Astrocyte (in vitro differentiated cells and primary cell): ENCODE results near the gene PGLYRP4. TPM values are rescaled to one million over a fixed set of nuclear protein-coding genes. Genes with fewer than 3 reads are reported as not detected.

Experiments
- DNase-seq: peaks from one replicate; pipeline ENCODE4 v3.0.0-alpha.2; 2010; ENCODE audit warnings: low read depth
- FAIRE-seq: peaks from 2 replicates; lab custom pipeline; 2011; peaks lifted over from hg19 to GRCh38; lab: Jason Lieb, UNC
- H2AFZ ChIP-seq: 2 replicates; pipeline ENCODE4 v1.6.0; 2012; ENCODE audit warnings: low read depth, low read length, inconsistent platforms
- H3K27ac ChIP-seq: 2 replicates; pipeline ENCODE4 v1.5.1; 2011; ENCODE audit warnings: low read depth, low read length, inconsistent platforms
- H3K27me3 ChIP-seq: 2 replicates; pipeline ENCODE4 v1.6.0; 2011; ENCODE audit warnings: low read length, inconsistent platforms; ENCODE audit not compliant: insufficient read depth
- H3K36me3 ChIP-seq: 2 replicates; pipeline ENCODE4 v1.5.1; 2011; ENCODE audit warnings: low read length, inconsistent platforms; ENCODE audit not compliant: insufficient read depth
- H3K4me1 ChIP-seq: 2 replicates; pipeline ENCODE4 v1.5.1; 2011; ENCODE audit warnings: low read length, inconsistent platforms; ENCODE audit not compliant: insufficient read depth
- H3K4me2 ChIP-seq: 2 replicates; pipeline ENCODE4 v1.6.0; 2012; ENCODE audit warnings: low read length, inconsistent platforms
- H3K4me3 ChIP-seq: 2 replicates; pipeline ENCODE4 v1.5.1; 2011; ENCODE audit warnings: low read depth, mild to moderate bottlenecking, low read length, inconsistent platforms; ENCODE audit not compliant: insufficient read depth
- H3K79me2 ChIP-seq: 2 replicates; pipeline ENCODE4 v1.6.0; 2012; ENCODE audit warnings: mild to moderate bottlenecking, low read length, inconsistent platforms; ENCODE audit not compliant: insufficient read depth
- H3K9ac ChIP-seq: 2 replicates; pipeline ENCODE4 v1.6.0; 2012; ENCODE audit warnings: mild to moderate bottlenecking, low read length, inconsistent platforms
- H3K9me3 ChIP-seq: 2 replicates; pipeline ENCODE4 v1.5.1; 2012; ENCODE audit warnings: low read depth, mild to moderate bottlenecking, low read length, inconsistent platforms; ENCODE audit not compliant: insufficient read depth
- H4K20me1 ChIP-seq: 2 replicates; pipeline ENCODE4 v1.6.0; 2012; ENCODE audit warnings: low read length, inconsistent platforms; ENCODE audit not compliant: insufficient read depth
- H3K27ac Mint-ChIP-seq: one replicate; pipeline ENCODE4 v1.8.0; 2021; ENCODE audit warnings: mild to moderate bottlenecking, mixed read lengths; ENCODE audit not compliant: unreplicated experiment
- H3K27me3 Mint-ChIP-seq: one replicate; pipeline ENCODE4 v1.8.0; 2021; ENCODE audit warnings: low read depth, mixed read lengths; ENCODE audit not compliant: unreplicated experiment
- H3K36me3 Mint-ChIP-seq: one replicate; pipeline ENCODE4 v1.8.0; 2021; ENCODE audit warnings: low read depth, mixed read lengths; ENCODE audit not compliant: unreplicated experiment
- H3K4me1 Mint-ChIP-seq: one replicate; pipeline ENCODE4 v1.8.0; 2021; ENCODE audit warnings: low read depth, mixed read lengths; ENCODE audit not compliant: unreplicated experiment
- H3K4me3 Mint-ChIP-seq: one replicate; pipeline ENCODE4 v1.8.0; 2021; ENCODE audit warnings: mild to moderate bottlenecking, moderate library complexity, mixed read lengths; ENCODE audit not compliant: unreplicated experiment
- H3K9me3 Mint-ChIP-seq: one replicate; pipeline ENCODE4 v1.8.0; 2021; ENCODE audit warnings: mild to moderate bottlenecking, mixed read lengths; ENCODE audit not compliant: unreplicated experiment
- CTCF ChIP-seq: IDR thresholded peaks from 2 replicates; pipeline ENCODE4 v1.5.1; 2011; ENCODE audit warnings: low read depth, mild to moderate bottlenecking, inconsistent platforms, low read length, moderate library complexity; ENCODE audit not compliant: insufficient read depth
- EZH2 ChIP-seq: IDR thresholded peaks from 2 replicates; pipeline ENCODE4 v1.6.1; 2012; ENCODE audit warnings: mild to moderate bottlenecking, low read length, inconsistent platforms; ENCODE audit not compliant: insufficient read depth
- total RNA-seq: library from RNA; stranded (reverse); gene quantifications from 2 replicates; pipeline ENCODE4 v1.2.1, GENCODE V29; 2021

The PGLYRP4 gene
- total RNA-seq, 1 donor from 2014 or later = not detected

DNA sequence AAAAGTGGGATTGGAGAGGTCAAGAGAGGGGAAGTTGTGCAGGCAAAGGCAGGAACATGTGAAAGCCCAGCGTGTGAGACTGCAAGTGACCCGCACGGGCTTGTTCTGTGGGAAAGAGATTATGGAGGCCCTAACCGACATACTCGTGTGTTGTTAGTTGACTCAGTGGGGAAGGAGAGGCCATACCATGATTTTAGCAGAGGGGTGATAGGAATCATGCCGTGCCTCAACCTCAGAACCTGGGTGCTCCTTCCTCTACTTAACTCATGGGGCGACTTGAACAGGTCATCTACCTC is 55.2 kb downstream of the PGLYRP4 start:
- H3K27ac Mint-ChIP-seq = no peak overlapping the region
- H3K27me3 Mint-ChIP-seq = peaks cover 15% of the 10 kb centered on the region

GRCh38 chr1:153292740-153293479 is 55.7 kb downstream of the PGLYRP4 start:
- TF ChIP-seq EZH2 (no peak), CTCF (no peak)
- Mint-ChIP-seq H3K9me3 (no peaks in the 10 kb centered on the region), H3K4me3 (no peak overlapping the region), H3K27ac (no peak overlapping the region), H3K4me1 (no peaks in the 10 kb centered on the region), H3K27me3 (peaks cover 15% of the 10 kb centered on the region), H3K36me3 (no peaks in the 10 kb centered on the region)
- FAIRE-seq = no peak
- Histone ChIP-seq H3K79me2 (no peaks in the 10 kb centered on the region), H3K27ac (no peak overlapping the region), H3K4me2 (no peak overlapping the region), H4K20me1 (no peaks in the 10 kb centered on the region), H2AFZ (no peak overlapping the region), H3K9ac (no peak overlapping the region), H3K4me3 (no peak overlapping the region), H3K36me3 (no peaks in the 10 kb centered on the region), H3K9me3 (no peaks in the 10 kb centered on the region), H3K4me1 (no peaks in the 10 kb centered on the region), H3K27me3 (no peaks in the 10 kb centered on the region)
- DNase-seq = no peak

More for the DNA sequence above, 55.2 kb downstream of the PGLYRP4 start:
- no peaks in the 10 kb centered on the region for H3K9me3 Mint-ChIP-seq
- H2AFZ ChIP-seq = no peak overlapping the region
- no peak overlapping the region for H3K4me2 ChIP-seq
- no peak for FAIRE-seq
- no peaks in the 10 kb centered on the region for H3K36me3 Mint-ChIP-seq
- H4K20me1 ChIP-seq = no peaks in the 10 kb centered on the region
- H3K27ac ChIP-seq = no peak overlapping the region
- DNase-seq = no peak
- no peaks in the 10 kb centered on the region for H3K9me3 ChIP-seq
- no peak overlapping the region for H3K9ac ChIP-seq
- H3K4me1 ChIP-seq = no peaks in the 10 kb centered on the region
- H3K27me3 ChIP-seq = no peaks in the 10 kb centered on the region
- H3K79me2 ChIP-seq = no peaks in the 10 kb centered on the region
- no peak overlapping the region for H3K4me3 ChIP-seq
- no peak overlapping the region for H3K4me3 Mint-ChIP-seq
- TF ChIP-seq CTCF = no peak
- no peak for TF ChIP-seq EZH2
- no peaks in the 10 kb centered on the region for H3K4me1 Mint-ChIP-seq
- H3K36me3 ChIP-seq = no peaks in the 10 kb centered on the region

- Mint-ChIP-seq H3K4me1 (no peaks in the 10 kb centered on the region), H3K27ac (no peak overlapping the region), H3K9me3 (no peaks in the 10 kb centered on the region), H3K4me3 (no peak overlapping the region), H3K36me3 (no peaks in the 10 kb centered on the region), H3K27me3 (peaks cover 13% of the 10 kb centered on the region)
- Histone ChIP-seq H3K4me2 (no peak overlapping the region), H3K9ac (no peak overlapping the region), H4K20me1 (no peaks in the 10 kb centered on the region), H3K9me3 (no peaks in the 10 kb centered on the region), H3K27ac (no peak overlapping the region), H3K4me3 (no peak overlapping the region), H3K4me1 (no peaks in the 10 kb centered on the region), H3K79me2 (no peaks in the 10 kb centered on the region), H2AFZ (no peak overlapping the region), H3K36me3 (no peaks in the 10 kb centered on the region), H3K27me3 (no peaks in the 10 kb centered on the region)
- TF ChIP-seq CTCF = no peak
- TF ChIP-seq EZH2 = no peak
- DNase-seq = no peak
- no peak for FAIRE-seq
Measured at GRCh38 chr1:153292185-153292584, 56.5 kb downstream of the PGLYRP4 start.
